Neural crest cell (in vitro differentiated cells): ENCODE results near the gene DISP3. TPM values are rescaled to one million over a fixed set of nuclear protein-coding genes. Genes with fewer than 3 reads are reported as not detected.
A peak's percentile ranks its signal among the peaks of the same experiment; 100 is the strongest.

ENCODE experiments used
- DNase-seq: peaks from one replicate; pipeline ENCODE4 v3.0.0; 2021; ENCODE audit warnings: low read depth, mixed read lengths, low spot score
- H3K27ac Mint-ChIP-seq: one replicate; pipeline ENCODE4 v1.8.0; 2021; ENCODE audit warnings: mild to moderate bottlenecking, mixed read lengths; ENCODE audit not compliant: unreplicated experiment
- H3K27me3 Mint-ChIP-seq: 2 replicates; pipeline ENCODE4 v1.8.0; 2021; ENCODE audit warnings: low read depth, mild to moderate bottlenecking, mixed read lengths
- H3K36me3 Mint-ChIP-seq: 2 replicates; pipeline ENCODE4 v1.8.0; 2021; ENCODE audit warnings: low read depth, mild to moderate bottlenecking, mixed read lengths
- H3K4me1 Mint-ChIP-seq: 2 replicates; pipeline ENCODE4 v1.8.0; 2021; ENCODE audit warnings: mixed read lengths
- H3K4me3 Mint-ChIP-seq: one replicate; pipeline ENCODE4 v1.8.0; 2021; ENCODE audit warnings: mild to moderate bottlenecking, mixed read lengths
- H3K9me3 Mint-ChIP-seq: 2 replicates; pipeline ENCODE4 v1.8.0; 2021; ENCODE audit warnings: mixed read lengths
- CTCF ChIP-seq: fragments of 200-600 bp; sonication (generic); conservative IDR thresholded peaks from 2 replicates; pipeline ENCODE4 v1.5.0; 2021; ENCODE audit warnings: antibody characterized with exemption, mild to moderate bottlenecking
- total RNA-seq: library from RNA; stranded (reverse); gene quantifications from 2 replicates; pipeline ENCODE4 v1.2.1, GENCODE V29; 2021

The DISP3 gene
- total RNA-seq, 1 donor from 2014 or later = 9.1 TPM

- H3K4me1 Mint-ChIP-seq = no peaks in the 10 kb centered on the region
- no peaks in the 10 kb centered on the region for H3K27me3 Mint-ChIP-seq
- TF ChIP-seq CTCF = no peak
- H3K9me3 Mint-ChIP-seq = no peaks in the 10 kb centered on the region
- no peak overlapping the region for H3K27ac Mint-ChIP-seq
- no peak overlapping the region for H3K4me3 Mint-ChIP-seq
- H3K36me3 Mint-ChIP-seq = no peaks in the 10 kb centered on the region
- no peak for DNase-seq
Measured at GRCh38 chr1:11525151-11525505, 46.2 kb downstream of the DISP3 start.

GRCh38 chr1:11525516-11525915, 46.6 kb downstream of the DISP3 start:
- Mint-ChIP-seq H3K36me3 (no peaks in the 10 kb centered on the region), H3K9me3 (no peaks in the 10 kb centered on the region), H3K27ac (no peak overlapping the region), H3K4me1 (no peaks in the 10 kb centered on the region), H3K27me3 (no peaks in the 10 kb centered on the region), H3K4me3 (no peak overlapping the region)
- DNase-seq = no peak
- TF ChIP-seq CTCF = no peak

GRCh38 chr1:11526071-11526895, 47.3 kb downstream of the DISP3 start:
- no peak for DNase-seq
- Mint-ChIP-seq H3K4me3 (no peak overlapping the region), H3K27ac (no peak overlapping the region), H3K4me1 (no peaks in the 10 kb centered on the region), H3K9me3 (no peaks in the 10 kb centered on the region), H3K27me3 (no peaks in the 10 kb centered on the region), H3K36me3 (no peaks in the 10 kb centered on the region)
- TF ChIP-seq CTCF = no peak

- Mint-ChIP-seq H3K4me1 (no peaks in the 10 kb centered on the region), H3K4me3 (no peak overlapping the region), H3K36me3 (no peaks in the 10 kb centered on the region), H3K9me3 (no peaks in the 10 kb centered on the region), H3K27me3 (no peaks in the 10 kb centered on the region), H3K27ac (peak overlapping the region; percentile 28)
- DNase-seq = no peak
- no peak for TF ChIP-seq CTCF
Measured at GRCh38 chr1:11527541-11528452, 48.8 kb downstream of the DISP3 start.

GRCh38 chr1:11528611-11529261, 49.8 kb downstream of the DISP3 start:
- H3K4me3 Mint-ChIP-seq = no peak overlapping the region
- no peaks in the 10 kb centered on the region for H3K36me3 Mint-ChIP-seq
- H3K27ac Mint-ChIP-seq = no peak overlapping the region
- no peaks in the 10 kb centered on the region for H3K27me3 Mint-ChIP-seq
- H3K4me1 Mint-ChIP-seq = no peaks in the 10 kb centered on the region
- no peak for TF ChIP-seq CTCF
- H3K9me3 Mint-ChIP-seq = no peaks in the 10 kb centered on the region
- no peak for DNase-seq
